ENCODE results near the gene BORCS5. TPM values are rescaled to one million over a fixed set of nuclear protein-coding genes. Genes with fewer than 3 reads are reported as not detected.

BORCS5 gene
- total RNA-seq, 2 donors from 2014 or later: 15.2 to 26.1 TPM

DNA sequence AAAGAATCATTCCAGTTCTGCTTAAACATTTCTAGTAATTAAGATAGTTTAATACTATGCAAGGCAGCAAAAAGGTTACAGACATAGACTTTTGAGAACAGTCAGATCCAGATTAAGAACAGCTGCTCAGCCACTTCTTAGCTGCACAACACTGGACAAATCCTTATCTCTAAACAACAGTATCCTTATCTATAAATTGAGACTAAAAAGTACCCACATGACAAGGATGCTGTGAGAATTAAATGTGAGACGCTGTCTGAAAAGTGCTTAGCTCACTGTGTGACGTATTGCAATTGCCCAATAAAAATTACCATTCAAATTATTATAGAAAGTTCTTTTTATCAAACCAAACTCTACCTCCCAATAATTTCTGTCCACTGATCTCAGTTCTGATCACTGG, 35.5 kb downstream of the BORCS5 start:
- Histone ChIP-seq H3K36me3 (ENCODE audit: control insufficient read depth, insufficient read depth, low read length) (no peaks in the 10 kb centered on the region), H3K9ac (ENCODE audit: extremely low read depth, low read length, poor library complexity, severe bottlenecking) (no peak overlapping the region), H3K27me3 (ENCODE audit: control insufficient read depth, insufficient read depth, low read length, poor library complexity, severe bottlenecking) (no peaks in the 10 kb centered on the region), H3K9me3 (ENCODE audit: control insufficient read depth, low read length) (no peaks in the 10 kb centered on the region), H3K4me3 (ENCODE audit: low read length) (no peak overlapping the region), H3K27ac (ENCODE audit: low read depth, low read length) (no peak overlapping the region), H3K4me1 (ENCODE audit: control insufficient read depth, insufficient read depth, low read length) (no peaks in the 10 kb centered on the region)
- WGBS, 2 experiments (ENCODE audit: insufficient coverage in 1 of 2, insufficient read length in 1 of 2): 94% methylated on average over 2 of the region's 2 CpGs; no CpG with 5 or more reads in 1 of the 2 experiments
- DNase-seq: no peak
- H3K27me3 Mint-ChIP-seq (ENCODE audit: insufficient read depth): no peaks in the 10 kb centered on the region
- H3K36me3 Mint-ChIP-seq (ENCODE audit: low read depth): peaks cover 14% of the 10 kb centered on the region
- peaks cover 2% of the 10 kb centered on the region for H3K4me1 Mint-ChIP-seq
- no peak overlapping the region for H3K27ac Mint-ChIP-seq
- H3K9me3 Mint-ChIP-seq: no peaks in the 10 kb centered on the region
- TF ChIP-seq, protein P1, sequence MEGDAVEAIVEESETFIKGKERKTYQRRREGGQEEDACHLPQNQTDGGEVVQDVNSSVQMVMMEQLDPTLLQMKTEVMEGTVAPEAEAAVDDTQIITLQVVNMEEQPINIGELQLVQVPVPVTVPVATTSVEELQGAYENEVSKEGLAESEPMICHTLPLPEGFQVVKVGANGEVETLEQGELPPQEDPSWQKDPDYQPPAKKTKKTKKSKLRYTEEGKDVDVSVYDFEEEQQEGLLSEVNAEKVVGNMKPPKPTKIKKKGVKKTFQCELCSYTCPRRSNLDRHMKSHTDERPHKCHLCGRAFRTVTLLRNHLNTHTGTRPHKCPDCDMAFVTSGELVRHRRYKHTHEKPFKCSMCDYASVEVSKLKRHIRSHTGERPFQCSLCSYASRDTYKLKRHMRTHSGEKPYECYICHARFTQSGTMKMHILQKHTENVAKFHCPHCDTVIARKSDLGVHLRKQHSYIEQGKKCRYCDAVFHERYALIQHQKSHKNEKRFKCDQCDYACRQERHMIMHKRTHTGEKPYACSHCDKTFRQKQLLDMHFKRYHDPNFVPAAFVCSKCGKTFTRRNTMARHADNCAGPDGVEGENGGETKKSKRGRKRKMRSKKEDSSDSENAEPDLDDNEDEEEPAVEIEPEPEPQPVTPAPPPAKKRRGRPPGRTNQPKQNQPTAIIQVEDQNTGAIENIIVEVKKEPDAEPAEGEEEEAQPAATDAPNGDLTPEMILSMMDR (conservative IDR thresholded peaks at IDR 0.05): no peak
- H3K4me3 Mint-ChIP-seq: no peak overlapping the region

DNA sequence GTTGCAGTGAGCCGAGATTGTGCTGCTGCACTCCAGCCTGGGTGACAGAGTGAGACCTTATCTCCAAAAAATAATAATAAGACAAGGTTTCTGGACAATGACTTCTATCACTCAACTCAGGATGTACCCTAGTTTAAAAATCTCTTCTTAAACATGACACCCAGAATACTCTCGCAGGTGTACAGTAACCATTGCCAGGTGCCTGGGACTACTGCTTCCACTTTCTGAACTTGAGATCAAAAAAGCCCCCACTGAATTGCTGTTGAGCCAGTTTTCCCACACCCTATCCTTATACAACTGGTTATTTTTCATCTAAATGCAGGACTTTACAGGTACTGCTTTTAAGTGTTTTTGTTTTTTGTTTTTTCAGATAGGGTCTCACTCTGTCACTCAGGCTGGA, 36.3 kb downstream of the BORCS5 start:
- Mint-ChIP-seq H3K4me3 (no peak overlapping the region), H3K9me3 (no peaks in the 10 kb centered on the region), H3K27me3 (ENCODE audit: insufficient read depth) (no peaks in the 10 kb centered on the region), H3K36me3 (ENCODE audit: low read depth) (peaks cover 14% of the 10 kb centered on the region), H3K27ac (no peak overlapping the region), H3K4me1 (peaks cover 5% of the 10 kb centered on the region)
- DNase-seq: no peak
- TF ChIP-seq, protein P1 (conservative IDR thresholded peaks at IDR 0.05): no peak
- 86 to 97% methylated on average over 1 to 2 of the region's 2 CpGs for WGBS, 2 experiments (ENCODE audit: insufficient coverage in 1 of 2, insufficient read length in 1 of 2)
- no peaks in the 10 kb centered on the region for H3K36me3 ChIP-seq (ENCODE audit: control insufficient read depth, insufficient read depth, low read length)
- H3K27ac ChIP-seq (ENCODE audit: low read depth, low read length): no peak overlapping the region
- no peak overlapping the region for H3K9ac ChIP-seq (ENCODE audit: extremely low read depth, low read length, poor library complexity, severe bottlenecking)
- H3K4me3 ChIP-seq (ENCODE audit: low read length): no peak overlapping the region
- H3K27me3 ChIP-seq (ENCODE audit: control insufficient read depth, insufficient read depth, low read length, poor library complexity, severe bottlenecking): no peaks in the 10 kb centered on the region
- H3K4me1 ChIP-seq (ENCODE audit: control insufficient read depth, insufficient read depth, low read length): no peaks in the 10 kb centered on the region
- H3K9me3 ChIP-seq (ENCODE audit: control insufficient read depth, low read length): no peaks in the 10 kb centered on the region

DNA sequence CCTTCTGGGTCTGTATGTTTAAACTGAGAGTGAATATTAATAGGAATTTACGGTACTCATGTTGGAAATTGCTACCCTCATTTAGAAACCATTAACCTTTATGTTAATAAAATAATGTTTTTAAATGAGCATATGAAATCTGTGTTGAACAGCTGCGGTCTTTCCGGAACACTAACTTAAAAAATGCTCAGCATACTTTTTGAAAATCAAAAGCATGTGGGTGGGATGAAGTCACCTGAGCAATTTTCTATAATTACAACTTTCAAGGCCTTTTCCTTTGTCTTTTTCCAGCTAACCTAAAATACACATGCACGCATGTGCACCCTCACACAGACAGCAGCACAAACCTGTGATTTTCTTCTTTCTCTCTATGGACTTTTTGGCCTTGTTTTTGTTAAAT, 39.8 kb downstream of the BORCS5 start:
- H3K27ac Mint-ChIP-seq: no peak overlapping the region
- no peaks in the 10 kb centered on the region for H3K9me3 Mint-ChIP-seq
- peaks cover 7% of the 10 kb centered on the region for H3K36me3 Mint-ChIP-seq (ENCODE audit: low read depth)
- H3K27me3 Mint-ChIP-seq (ENCODE audit: insufficient read depth): no peaks in the 10 kb centered on the region
- DNase-seq: no peak
- H3K9ac ChIP-seq (ENCODE audit: extremely low read depth, low read length, poor library complexity, severe bottlenecking): no peak overlapping the region
- H3K4me3 Mint-ChIP-seq: no peak overlapping the region
- no peaks in the 10 kb centered on the region for H3K36me3 ChIP-seq (ENCODE audit: control insufficient read depth, insufficient read depth, low read length)
- peaks cover 23% of the 10 kb centered on the region for H3K4me1 Mint-ChIP-seq
- 100% methylated on average over 3 of the region's 4 CpGs; no CpG with 5 or more reads in 1 of the 2 experiments for WGBS, 2 experiments (ENCODE audit: insufficient coverage in 1 of 2, insufficient read length in 1 of 2)
- no peaks in the 10 kb centered on the region for H3K9me3 ChIP-seq (ENCODE audit: control insufficient read depth, low read length)
- no peaks in the 10 kb centered on the region for H3K4me1 ChIP-seq (ENCODE audit: control insufficient read depth, insufficient read depth, low read length)
- H3K27me3 ChIP-seq (ENCODE audit: control insufficient read depth, insufficient read depth, low read length, poor library complexity, severe bottlenecking): no peaks in the 10 kb centered on the region
- H3K4me3 ChIP-seq (ENCODE audit: low read length): no peak overlapping the region
- TF ChIP-seq, protein P1 (conservative IDR thresholded peaks at IDR 0.05): no peak
- no peak overlapping the region for H3K27ac ChIP-seq (ENCODE audit: low read depth, low read length)
